ENCODE data around the gene GYG1. TPM values are rescaled to one million over a fixed set of nuclear protein-coding genes. Genes with fewer than 3 reads are reported as not detected.

The GYG1 gene
- total RNA-seq, 1 donor from 2014 or later: 41.1 TPM

DNA sequence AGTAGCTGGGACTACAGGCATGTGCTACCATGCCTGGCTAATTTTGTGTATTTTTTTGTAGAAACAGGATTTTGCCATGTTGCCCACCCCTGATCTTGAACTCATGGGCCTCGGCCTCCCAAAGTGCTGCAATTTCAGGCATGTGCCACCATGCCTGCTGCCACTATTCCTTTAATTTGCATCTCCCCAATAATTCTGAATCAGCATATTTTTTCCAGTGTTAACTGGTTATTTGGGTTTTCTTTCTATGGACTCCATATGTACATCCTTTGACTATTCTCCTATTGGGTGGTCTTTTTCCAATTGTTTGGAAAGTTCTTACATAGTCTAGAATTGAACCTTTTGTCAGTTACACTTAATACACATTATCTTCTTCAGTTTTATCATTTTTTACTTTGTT is 66.9 kb downstream of the GYG1 start:
- DNase-seq (ENCODE audit: low read depth): no peak
- Histone ChIP-seq H3K36me3 (ENCODE audit: control insufficient read depth, insufficient read depth, low read length) (peaks cover 2% of the 10 kb centered on the region), H3K4me3 (ENCODE audit: low read depth, low read length) (no peak overlapping the region), H3K27me3 (ENCODE audit: control insufficient read depth, insufficient read depth, low read length) (no peaks in the 10 kb centered on the region)
- TF ChIP-seq, protein P1, sequence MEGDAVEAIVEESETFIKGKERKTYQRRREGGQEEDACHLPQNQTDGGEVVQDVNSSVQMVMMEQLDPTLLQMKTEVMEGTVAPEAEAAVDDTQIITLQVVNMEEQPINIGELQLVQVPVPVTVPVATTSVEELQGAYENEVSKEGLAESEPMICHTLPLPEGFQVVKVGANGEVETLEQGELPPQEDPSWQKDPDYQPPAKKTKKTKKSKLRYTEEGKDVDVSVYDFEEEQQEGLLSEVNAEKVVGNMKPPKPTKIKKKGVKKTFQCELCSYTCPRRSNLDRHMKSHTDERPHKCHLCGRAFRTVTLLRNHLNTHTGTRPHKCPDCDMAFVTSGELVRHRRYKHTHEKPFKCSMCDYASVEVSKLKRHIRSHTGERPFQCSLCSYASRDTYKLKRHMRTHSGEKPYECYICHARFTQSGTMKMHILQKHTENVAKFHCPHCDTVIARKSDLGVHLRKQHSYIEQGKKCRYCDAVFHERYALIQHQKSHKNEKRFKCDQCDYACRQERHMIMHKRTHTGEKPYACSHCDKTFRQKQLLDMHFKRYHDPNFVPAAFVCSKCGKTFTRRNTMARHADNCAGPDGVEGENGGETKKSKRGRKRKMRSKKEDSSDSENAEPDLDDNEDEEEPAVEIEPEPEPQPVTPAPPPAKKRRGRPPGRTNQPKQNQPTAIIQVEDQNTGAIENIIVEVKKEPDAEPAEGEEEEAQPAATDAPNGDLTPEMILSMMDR (IDR thresholded peaks at IDR 0.05; ENCODE audit: insufficient read depth, low read length, poor library complexity, severe bottlenecking): no peak

DNA sequence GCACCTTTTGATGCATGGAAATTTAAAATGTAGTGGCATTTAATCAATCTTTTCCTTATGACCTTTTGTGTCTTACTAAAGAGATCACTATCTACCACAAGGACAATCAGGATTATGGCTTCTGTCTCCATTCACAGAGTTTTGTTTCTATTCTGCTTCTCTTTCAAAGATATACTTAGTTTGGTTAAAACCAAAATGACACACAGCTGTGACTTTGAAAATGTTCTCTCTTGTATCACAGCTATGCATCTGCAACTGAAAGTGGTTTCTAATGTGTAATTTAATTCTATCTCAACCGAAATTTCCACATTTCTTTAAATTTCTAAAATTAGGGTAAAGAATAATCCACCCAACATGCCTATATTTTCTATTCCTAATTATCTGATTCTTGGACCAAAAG is 67.3 kb downstream of the GYG1 start:
- peaks cover 2% of the 10 kb centered on the region for H3K36me3 ChIP-seq (ENCODE audit: control insufficient read depth, insufficient read depth, low read length)
- H3K4me3 ChIP-seq (ENCODE audit: low read depth, low read length): no peak overlapping the region
- TF ChIP-seq, protein P1 (IDR thresholded peaks at IDR 0.05; ENCODE audit: insufficient read depth, low read length, poor library complexity, severe bottlenecking): no peak

DNA sequence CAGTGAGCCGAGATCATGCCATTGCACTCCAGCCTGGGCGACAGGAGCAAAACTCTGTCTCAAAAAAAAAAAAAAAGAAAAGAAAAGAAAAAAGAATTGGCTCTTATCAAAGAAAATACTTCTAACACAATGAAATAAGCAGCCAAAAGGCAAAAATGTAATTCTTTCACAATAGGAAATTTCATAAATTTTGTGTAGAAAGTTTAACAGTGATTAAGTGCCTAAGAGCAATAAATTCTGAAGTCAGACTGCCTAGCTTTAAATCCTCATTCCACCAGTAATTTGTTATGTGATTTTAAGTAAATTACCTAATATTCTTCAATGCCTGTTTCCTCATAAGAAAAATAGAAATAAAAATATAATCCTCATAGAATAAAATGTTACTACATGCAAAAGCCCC is 70.4 kb downstream of the GYG1 start:
- TF ChIP-seq, protein P1 (IDR thresholded peaks at IDR 0.05; ENCODE audit: insufficient read depth, low read length, poor library complexity, severe bottlenecking): no peak
- Histone ChIP-seq H3K36me3 (ENCODE audit: control insufficient read depth, insufficient read depth, low read length) (peaks cover 2% of the 10 kb centered on the region), H3K4me3 (ENCODE audit: low read depth, low read length) (no peak overlapping the region), H3K27me3 (ENCODE audit: control insufficient read depth, insufficient read depth, low read length) (no peaks in the 10 kb centered on the region)
- no peak for DNase-seq (ENCODE audit: low read depth)

More for the DNA sequence above, 67.3 kb downstream of the GYG1 start:
- no peaks in the 10 kb centered on the region for H3K27me3 ChIP-seq (ENCODE audit: control insufficient read depth, insufficient read depth, low read length)
- DNase-seq (ENCODE audit: low read depth): no peak

DNA sequence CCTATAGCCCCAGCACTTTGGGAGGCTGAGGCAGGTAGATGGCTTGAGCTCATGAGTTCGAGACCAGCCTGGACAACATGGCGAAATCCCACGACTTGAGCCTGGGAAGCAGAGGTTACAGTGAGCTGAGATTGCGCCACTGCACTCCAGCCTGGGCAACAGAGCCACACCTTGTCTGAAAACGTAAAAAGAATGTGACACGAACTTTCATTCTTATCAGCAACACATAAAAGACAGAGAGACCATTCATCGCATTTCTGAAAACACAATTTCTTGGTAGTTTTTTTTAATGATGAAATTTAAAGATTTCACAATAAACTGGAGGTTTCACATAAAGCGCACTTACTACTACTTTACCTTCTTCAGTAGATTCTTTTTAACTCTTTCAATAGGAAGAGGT is 76.5 kb downstream of the GYG1 start:
- Histone ChIP-seq H3K36me3 (ENCODE audit: control insufficient read depth, insufficient read depth, low read length) (no peaks in the 10 kb centered on the region), H3K27me3 (ENCODE audit: control insufficient read depth, insufficient read depth, low read length) (no peaks in the 10 kb centered on the region), H3K4me3 (ENCODE audit: low read depth, low read length) (no peak overlapping the region)
- DNase-seq (ENCODE audit: low read depth): no peak
- TF ChIP-seq, protein P1 (IDR thresholded peaks at IDR 0.05; ENCODE audit: insufficient read depth, low read length, poor library complexity, severe bottlenecking): no peak

Other genes with a start within 250 kb of the GYG1 start
- gene CPB1, start 163.7 kb upstream of the GYG1 start, total RNA-seq: not detected in 2 replicates
- gene CPA3, start 126.2 kb upstream of the GYG1 start, total RNA-seq: not detected in 2 replicates
- gene HLTF, start 95.0 kb downstream of the GYG1 start, total RNA-seq: 21.2 and 21.6 TPM in 2 replicates
- 18.8 and 19.4 TPM in 2 replicates for gene HPS3, start 138.1 kb downstream of the GYG1 start, total RNA-seq
- gene CP, start 230.3 kb downstream of the GYG1 start, total RNA-seq: 0.07 TPM in 1 of 2 replicates, not detected in the other